Neutrophil (primary cell): ENCODE results near the gene GAB1.

Experiments used
- H3K27ac ChIP-seq: fragments of 200-600 bp; sonication (generic); 2 replicates; pipeline ENCODE4 v1.5.1; 2016; ENCODE audit warnings: mild to moderate bottlenecking, moderate library complexity
- H3K27me3 ChIP-seq: fragments of 200-600 bp; sonication (generic); 2 replicates; pipeline ENCODE4 v1.6.0; 2016; ENCODE audit warnings: mild to moderate bottlenecking
- H3K36me3 ChIP-seq: fragments of 200-600 bp; sonication (generic); 2 replicates; pipeline ENCODE4 v1.5.1; 2017
- H3K4me1 ChIP-seq, 2 experiments: fragments of 200-600 bp in 1 of 2; sonication (generic) in 1 of 2; 1 replicate in 1 of 2; 2 replicates in 1 of 2; pipeline versions ENCODE4 v1.5.1 to v1.6.1; 2013 to 2016; ENCODE audit warnings: low read depth in 1 of 2, low read length in 1 of 2, mild to moderate bottlenecking in 1 of 2, moderate library complexity in 1 of 2; ENCODE audit not compliant: control insufficient read depth in 1 of 2, insufficient read depth in 1 of 2
- H3K4me3 ChIP-seq, 2 experiments: fragments of 200-600 bp in 1 of 2; sonication (generic) in 1 of 2; 1 replicate in 1 of 2; 2 replicates in 1 of 2; pipeline ENCODE4 v1.5.1; 2013 to 2016; ENCODE audit warnings: low read depth in 1 of 2, low read length in 1 of 2, mild to moderate bottlenecking in 1 of 2, moderate library complexity in 1 of 2
- H3K9me3 ChIP-seq: fragments of 200-600 bp; sonication (generic); 2 replicates; pipeline ENCODE4 v1.5.1; 2016
- CTCF ChIP-seq: fragments of 200-600 bp; sonication (generic); IDR thresholded peaks from 2 replicates; pipeline ENCODE4 v1.5.1; 2016; ENCODE audit warnings: antibody characterized with exemption

The GAB1 gene

GRCh38 chr4:143313996-143314395, 22.7 kb upstream of the GAB1 start:
- no peak overlapping the region for H3K27ac ChIP-seq
- H3K36me3 ChIP-seq, result no peaks in the 10 kb centered on the region
- H3K4me3 ChIP-seq, result no peak overlapping the region
- no peak for TF ChIP-seq CTCF
- no peaks in the 10 kb centered on the region for H3K9me3 ChIP-seq
- H3K4me1 ChIP-seq, result no peaks in the 10 kb centered on the region
- no peaks in the 10 kb centered on the region for H3K27me3 ChIP-seq

GRCh38 chr4:143320113-143320512, 16.6 kb upstream of the GAB1 start:
- Histone ChIP-seq H3K4me1 (no peaks in the 10 kb centered on the region), H3K27ac (no peak overlapping the region), H3K4me3 (no peak overlapping the region), H3K9me3 (no peaks in the 10 kb centered on the region), H3K27me3 (peaks cover 9% of the 10 kb centered on the region), H3K36me3 (no peaks in the 10 kb centered on the region)
- no peak for TF ChIP-seq CTCF

- H3K4me1 ChIP-seq, result no peaks in the 10 kb centered on the region
- H3K4me3 ChIP-seq, result no peak overlapping the region
- H3K36me3 ChIP-seq, result no peaks in the 10 kb centered on the region
- H3K27me3 ChIP-seq, result no peaks in the 10 kb centered on the region
- no peaks in the 10 kb centered on the region for H3K9me3 ChIP-seq
- no peak overlapping the region for H3K27ac ChIP-seq
- TF ChIP-seq CTCF, result no peak
Measured at GRCh38 chr4:143326735-143327134, 9.9 kb upstream of the GAB1 start.

GRCh38 chr4:143329985-143330384, 6.7 kb upstream of the GAB1 start:
- Histone ChIP-seq H3K4me1 (peaks cover 3 to 5% of the 10 kb centered on the region in 2 experiments), H3K9me3 (no peaks in the 10 kb centered on the region), H3K36me3 (no peaks in the 10 kb centered on the region), H3K27me3 (no peaks in the 10 kb centered on the region), H3K27ac (no peak overlapping the region), H3K4me3 (no peak overlapping the region)
- no peak for TF ChIP-seq CTCF

GRCh38 chr4:143335979-143336780, 496 bp upstream of the GAB1 start:
- Histone ChIP-seq H3K4me3 (peak overlapping the region; percentile 90 to 93), H3K36me3 (no peaks in the 10 kb centered on the region), H3K9me3 (no peaks in the 10 kb centered on the region), H3K27me3 (peaks cover 10% of the 10 kb centered on the region), H3K4me1 (peaks cover 22 to 25% of the 10 kb centered on the region in 2 experiments), H3K27ac (peak overlapping the region; percentile 90)
- TF ChIP-seq CTCF, result peak; percentile 50
